ENCODE results near the gene RASGRP3. TPM values are rescaled to one million over a fixed set of nuclear protein-coding genes. Genes with fewer than 3 reads are reported as not detected.
"Not testable (repeated sequence)": the region's sequence is repeated elsewhere in the genome, so short reads cannot be mapped to it uniquely, and the experiment has no call there.

The RASGRP3 gene
- total and polyA plus RNA-seq, 12 donors = 14.9 to 77.4 (median 64.4) TPM

DNA sequence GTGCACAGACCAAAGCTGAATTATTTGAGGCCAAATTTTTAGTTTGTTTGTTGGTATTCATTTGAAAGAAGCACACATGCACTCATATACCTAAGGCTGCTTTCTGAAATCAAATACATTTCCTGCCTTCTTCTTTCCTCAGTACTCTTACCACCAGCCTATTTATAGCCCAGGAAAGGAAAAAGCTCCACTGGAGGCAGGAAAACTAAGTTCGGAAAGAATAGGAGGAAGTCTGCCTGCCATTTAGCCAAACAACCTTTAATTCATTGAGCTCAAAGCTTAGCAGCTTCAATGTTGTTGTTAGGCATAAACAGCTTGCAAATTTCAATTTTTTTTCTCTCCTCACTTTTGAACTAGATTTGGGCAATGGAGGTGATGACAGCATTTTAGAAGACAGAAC, 40.4 kb upstream of the RASGRP3 start:
- no peaks in the 10 kb centered on the region for H3K27me3 ChIP-seq
- WGBS, 2 donors = 11 to 14% methylated on average over 1 of the region's 1 CpG
- TF ChIP-seq, protein P1, sequence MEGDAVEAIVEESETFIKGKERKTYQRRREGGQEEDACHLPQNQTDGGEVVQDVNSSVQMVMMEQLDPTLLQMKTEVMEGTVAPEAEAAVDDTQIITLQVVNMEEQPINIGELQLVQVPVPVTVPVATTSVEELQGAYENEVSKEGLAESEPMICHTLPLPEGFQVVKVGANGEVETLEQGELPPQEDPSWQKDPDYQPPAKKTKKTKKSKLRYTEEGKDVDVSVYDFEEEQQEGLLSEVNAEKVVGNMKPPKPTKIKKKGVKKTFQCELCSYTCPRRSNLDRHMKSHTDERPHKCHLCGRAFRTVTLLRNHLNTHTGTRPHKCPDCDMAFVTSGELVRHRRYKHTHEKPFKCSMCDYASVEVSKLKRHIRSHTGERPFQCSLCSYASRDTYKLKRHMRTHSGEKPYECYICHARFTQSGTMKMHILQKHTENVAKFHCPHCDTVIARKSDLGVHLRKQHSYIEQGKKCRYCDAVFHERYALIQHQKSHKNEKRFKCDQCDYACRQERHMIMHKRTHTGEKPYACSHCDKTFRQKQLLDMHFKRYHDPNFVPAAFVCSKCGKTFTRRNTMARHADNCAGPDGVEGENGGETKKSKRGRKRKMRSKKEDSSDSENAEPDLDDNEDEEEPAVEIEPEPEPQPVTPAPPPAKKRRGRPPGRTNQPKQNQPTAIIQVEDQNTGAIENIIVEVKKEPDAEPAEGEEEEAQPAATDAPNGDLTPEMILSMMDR (IDR thresholded peaks at IDR 0.05) = no peak
- DNase-seq (peak in 1 of 2 donors; percentile 20), ATAC-seq (peak in 7 of 8 donors; percentile 19 to 73 (median 44))
- peaks cover 0 to 59% (median 14%) of the 10 kb centered on the region in 9 donors for H3K4me1 ChIP-seq
- no peaks in the 10 kb centered on the region for H3K9me3 ChIP-seq
- peak overlapping the region in 9 of 10 donors; percentile 2 to 55 (median 43) for H3K4me3 ChIP-seq
- peak overlapping the region in 7 of 10 donors; percentile 63 to 86 (median 74) for H3K27ac ChIP-seq
- intact Hi-C loops (cut with DNase I) = loop anchor here in 1 of 10 donors (10.0 kb wide), 1 partner anchor 161 kb away; no protein-coding TSS in a partner anchor
- no peaks in the 10 kb centered on the region for H3K36me3 ChIP-seq

DNA sequence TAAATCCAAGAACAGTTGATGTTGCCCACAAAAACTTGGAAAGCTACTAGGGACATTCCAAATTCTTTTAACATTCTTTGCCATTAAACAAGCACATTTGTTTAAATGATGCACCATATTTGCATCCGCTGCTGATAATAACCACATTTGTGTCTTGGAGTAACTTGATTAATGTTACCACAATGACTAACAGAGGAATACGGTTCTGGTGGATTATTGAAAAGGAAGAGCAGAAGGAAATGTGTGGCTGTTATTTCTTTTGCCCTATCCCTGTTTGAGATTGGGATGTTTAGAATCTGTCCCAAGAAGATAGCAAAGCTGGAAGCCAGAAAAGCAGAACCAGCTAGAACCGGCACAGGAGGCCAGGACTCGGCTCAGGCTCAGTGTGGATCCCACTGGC, 39.2 kb upstream of the RASGRP3 start:
- Histone ChIP-seq H3K27me3 (no peaks in the 10 kb centered on the region), H3K36me3 (no peaks in the 10 kb centered on the region), H3K9me3 (no peaks in the 10 kb centered on the region), H3K27ac (peak overlapping the region in 9 of 10 donors; percentile 28 to 86 (median 72)), H3K4me3 (peak overlapping the region in 9 of 10 donors; percentile 4 to 55 (median 43)), H3K4me1 (peaks cover 0 to 70% (median 14%) of the 10 kb centered on the region in 9 donors)
- no peak for ATAC-seq
- intact Hi-C loops (cut with DNase I) = loop anchor here in 1 of 10 donors (10.0 kb wide), 1 partner anchor 162 kb away; no protein-coding TSS in a partner anchor
- TF ChIP-seq, protein P1 (IDR thresholded peaks at IDR 0.05) = no peak
- no peak for DNase-seq
- WGBS, 2 donors = 45 to 55% methylated on average over 4 of the region's 4 CpGs

DNA sequence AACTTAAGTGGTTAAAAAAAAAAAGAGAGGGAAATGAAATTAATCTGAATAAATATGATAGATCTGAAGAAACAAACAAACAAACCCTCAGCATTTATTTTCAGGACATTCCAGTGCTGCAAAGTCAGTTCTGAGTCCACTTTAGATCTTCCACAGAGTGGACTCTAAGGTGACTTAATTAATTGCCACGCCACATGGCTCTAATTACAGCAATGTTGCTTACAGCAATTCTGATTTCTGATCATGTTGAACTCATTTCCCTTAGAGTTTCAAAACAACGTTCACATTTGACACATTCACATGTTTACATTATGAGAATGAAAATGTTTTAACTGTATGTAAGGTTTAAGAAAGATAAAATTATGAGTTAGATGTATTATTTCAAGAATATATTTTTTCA, 38.6 kb upstream of the RASGRP3 start:
- peak overlapping the region in 9 of 10 donors; percentile 4 to 55 (median 43) for H3K4me3 ChIP-seq

DNA sequence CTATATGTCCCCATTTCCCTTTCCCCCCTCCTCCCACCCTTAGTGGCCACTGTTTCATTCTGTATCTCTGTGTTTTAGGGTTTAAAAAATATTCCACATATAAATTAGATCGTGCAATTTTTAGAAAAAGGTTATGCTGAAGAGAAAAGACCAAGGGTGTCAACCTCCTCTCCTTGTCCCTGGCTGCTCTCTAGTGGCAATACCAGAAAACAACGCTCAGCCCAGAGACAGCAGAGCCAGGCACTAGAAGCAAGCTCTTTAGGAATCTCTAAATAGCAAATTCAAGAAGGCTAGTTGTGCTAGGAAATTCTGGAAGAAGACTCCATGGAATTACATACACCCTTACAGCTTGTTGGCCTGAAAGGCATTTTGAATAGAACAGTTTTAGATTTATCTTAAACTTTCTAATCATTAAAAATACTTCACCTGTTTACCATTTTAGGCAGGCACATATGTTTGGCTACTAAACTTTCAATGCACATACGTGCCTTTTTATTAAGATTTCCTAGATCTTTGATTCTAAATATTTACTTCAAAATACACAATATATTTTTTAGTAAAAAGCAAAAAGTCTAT, 35.1 kb upstream of the RASGRP3 start:
- Histone ChIP-seq H3K27me3 (no peaks in the 10 kb centered on the region), H3K9me3 (no peaks in the 10 kb centered on the region), H3K4me3 (no peak overlapping the region), H3K36me3 (no peaks in the 10 kb centered on the region), H3K4me1 (peaks cover 0 to 69% (median 24%) of the 10 kb centered on the region in 9 donors), H3K27ac (peak overlapping the region in 5 of 10 donors; percentile 8 to 82 (median 75))
- TF ChIP-seq, protein P1 (IDR thresholded peaks at IDR 0.05) = peak; percentile 46 to 85 (median 67)
- 26% methylated on average over 3 of the region's 3 CpGs for WGBS, 2 donors
- peak; percentile 57 to 89 (median 83) for ATAC-seq
- intact Hi-C loops (cut with DNase I) = loop anchor here in 4 of 10 donors (2.0 to 10.0 kb wide), 7 partner anchors 27 to 667 kb away; no protein-coding TSS in a partner anchor
- DNase-seq = peak in 1 of 2 donors; percentile 72

More for the DNA sequence above, 38.6 kb upstream of the RASGRP3 start:
- WGBS, 2 donors = 46 to 58% methylated on average over 2 of the region's 2 CpGs
- Histone ChIP-seq H3K9me3 (no peaks in the 10 kb centered on the region), H3K36me3 (no peaks in the 10 kb centered on the region), H3K27me3 (no peaks in the 10 kb centered on the region), H3K4me1 (peaks cover 0 to 70% (median 14%) of the 10 kb centered on the region in 9 donors), H3K27ac (peak overlapping the region in 9 of 10 donors; percentile 28 to 86 (median 72))
- no peak for ATAC-seq
- no peak for DNase-seq
- intact Hi-C loops (cut with DNase I) = loop anchor here in 1 of 10 donors (10.0 kb wide), 1 partner anchor 163 kb away; no protein-coding TSS in a partner anchor
- TF ChIP-seq, protein P1 (IDR thresholded peaks at IDR 0.05) = no peak

DNA sequence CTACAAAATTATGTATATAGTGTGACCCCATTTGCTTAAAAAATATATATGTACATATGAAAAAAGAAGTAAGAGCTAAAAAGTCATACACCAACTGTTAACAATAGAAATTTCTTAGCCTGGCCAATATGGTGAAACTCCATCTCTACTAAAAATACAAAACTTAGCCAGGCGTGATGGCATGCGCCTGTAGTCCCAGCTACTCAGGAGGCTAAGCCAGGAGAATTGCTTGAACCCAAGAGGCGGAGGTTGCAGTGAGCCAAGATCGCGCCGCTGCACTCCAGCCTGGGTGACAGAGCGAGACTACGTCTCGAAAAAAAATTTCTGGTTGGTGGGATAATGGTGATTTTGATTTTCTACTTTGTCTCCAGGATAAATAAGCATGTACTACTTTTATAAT, 34.4 kb upstream of the RASGRP3 start:
- not testable (repeated sequence) for H3K4me3 ChIP-seq, H3K36me3 ChIP-seq, H3K27me3 ChIP-seq, ATAC-seq, H3K9me3 ChIP-seq, DNase-seq
- intact Hi-C loops (cut with DNase I) = loop anchor here in 3 of 10 donors (5.0 to 10.0 kb wide), 4 partner anchors 143 to 667 kb away; no protein-coding TSS in a partner anchor
- H3K27ac ChIP-seq = peak overlapping the region in 9 of 10 donors; percentile 30 to 82 (median 61)
- WGBS, 2 donors = 98% methylated on average over 9 of the region's 9 CpGs
- peaks cover 0 to 68% (median 22%) of the 10 kb centered on the region in 9 donors for H3K4me1 ChIP-seq

Data from heart right ventricle (tissue), 16 donors.